ENCODE measurements around the gene FBXW5. TPM values are rescaled to one million over a fixed set of nuclear protein-coding genes. Genes with fewer than 3 reads are reported as not detected.

Gene FBXW5
- total and polyA plus RNA-seq, 2 experiments from 2014 or later: 27.0 to 111 TPM

DNA sequence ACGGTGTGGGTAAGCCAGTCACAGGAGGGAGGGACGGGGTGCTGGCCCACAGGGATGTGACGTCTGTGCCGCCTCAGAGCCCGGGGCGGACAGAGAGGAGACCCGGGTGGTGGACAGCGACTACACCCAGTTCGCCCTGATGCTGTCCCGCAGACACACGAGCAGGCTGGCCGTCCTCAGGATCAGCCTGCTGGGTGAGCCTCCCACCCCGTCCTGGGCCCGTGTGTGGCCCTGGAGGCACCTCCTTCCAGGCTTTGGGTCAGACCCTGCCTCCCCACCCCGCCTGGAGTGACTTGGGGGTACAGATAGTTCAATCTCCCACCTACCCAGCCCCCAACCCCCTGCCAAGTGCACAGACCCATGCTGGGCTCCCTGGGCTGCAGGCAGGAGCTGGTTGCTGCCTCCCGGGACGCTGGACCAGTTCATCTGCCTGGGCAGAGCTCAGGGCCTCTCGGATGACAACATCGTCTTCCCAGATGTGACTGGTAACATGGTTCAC, 9.3 kb upstream of the FBXW5 start:
- Histone ChIP-seq H4K20me1 (replicated peaks; ENCODE audit: insufficient read depth) (no peaks in the 10 kb centered on the region), H3K27me3 (ENCODE audit: insufficient read depth) (no peaks in the 10 kb centered on the region), H3K79me2 (replicated peaks; ENCODE audit: insufficient read depth) (no peaks in the 10 kb centered on the region), H3K4me2 (no peak overlapping the region), H3K4me3 (no peak overlapping the region), H3K27ac (ENCODE audit: low read depth) (no peak overlapping the region), H3K4me1 (ENCODE audit: insufficient read depth) (no peaks in the 10 kb centered on the region; the same call in 1 of the 2 replicates), H3K9me2 (ENCODE audit: insufficient read depth) (0 out of 2 replicates have a peak, but pooled peaks cover 6% of the 10 kb centered on the region), H2AFZ (no peak overlapping the region), H3K36me3 (ENCODE audit: insufficient read depth) (no peaks in the 10 kb centered on the region), H3F3A (replicated peaks; ENCODE audit: low read depth) (no peaks in the 10 kb centered on the region)
- H3K4me3 Mint-ChIP-seq: no peak overlapping the region
- DNase-seq (ENCODE audit: low spot score) (no peak), ATAC-seq (no peak)
- no peaks in the 10 kb centered on the region; the same call in 2 of the 3 replicates for H3K4me1 Mint-ChIP-seq
- H3K27me3 Mint-ChIP-seq (ENCODE audit: insufficient read depth, low read depth, poor library complexity): peaks cover 7% of the 10 kb centered on the region
- H3K27ac Mint-ChIP-seq: no peak overlapping the region
- no peak for TF ChIP-seq ZNF114 (CRISPR knock-in tag; IDR thresholded peaks at IDR 0.05)
- TF ChIP-seq, protein P1, sequence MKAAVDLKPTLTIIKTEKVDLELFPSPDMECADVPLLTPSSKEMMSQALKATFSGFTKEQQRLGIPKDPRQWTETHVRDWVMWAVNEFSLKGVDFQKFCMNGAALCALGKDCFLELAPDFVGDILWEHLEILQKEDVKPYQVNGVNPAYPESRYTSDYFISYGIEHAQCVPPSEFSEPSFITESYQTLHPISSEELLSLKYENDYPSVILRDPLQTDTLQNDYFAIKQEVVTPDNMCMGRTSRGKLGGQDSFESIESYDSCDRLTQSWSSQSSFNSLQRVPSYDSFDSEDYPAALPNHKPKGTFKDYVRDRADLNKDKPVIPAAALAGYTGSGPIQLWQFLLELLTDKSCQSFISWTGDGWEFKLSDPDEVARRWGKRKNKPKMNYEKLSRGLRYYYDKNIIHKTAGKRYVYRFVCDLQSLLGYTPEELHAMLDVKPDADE (IDR thresholded peaks at IDR 0.05): no peak
- TF ChIP-seq, protein P2, sequence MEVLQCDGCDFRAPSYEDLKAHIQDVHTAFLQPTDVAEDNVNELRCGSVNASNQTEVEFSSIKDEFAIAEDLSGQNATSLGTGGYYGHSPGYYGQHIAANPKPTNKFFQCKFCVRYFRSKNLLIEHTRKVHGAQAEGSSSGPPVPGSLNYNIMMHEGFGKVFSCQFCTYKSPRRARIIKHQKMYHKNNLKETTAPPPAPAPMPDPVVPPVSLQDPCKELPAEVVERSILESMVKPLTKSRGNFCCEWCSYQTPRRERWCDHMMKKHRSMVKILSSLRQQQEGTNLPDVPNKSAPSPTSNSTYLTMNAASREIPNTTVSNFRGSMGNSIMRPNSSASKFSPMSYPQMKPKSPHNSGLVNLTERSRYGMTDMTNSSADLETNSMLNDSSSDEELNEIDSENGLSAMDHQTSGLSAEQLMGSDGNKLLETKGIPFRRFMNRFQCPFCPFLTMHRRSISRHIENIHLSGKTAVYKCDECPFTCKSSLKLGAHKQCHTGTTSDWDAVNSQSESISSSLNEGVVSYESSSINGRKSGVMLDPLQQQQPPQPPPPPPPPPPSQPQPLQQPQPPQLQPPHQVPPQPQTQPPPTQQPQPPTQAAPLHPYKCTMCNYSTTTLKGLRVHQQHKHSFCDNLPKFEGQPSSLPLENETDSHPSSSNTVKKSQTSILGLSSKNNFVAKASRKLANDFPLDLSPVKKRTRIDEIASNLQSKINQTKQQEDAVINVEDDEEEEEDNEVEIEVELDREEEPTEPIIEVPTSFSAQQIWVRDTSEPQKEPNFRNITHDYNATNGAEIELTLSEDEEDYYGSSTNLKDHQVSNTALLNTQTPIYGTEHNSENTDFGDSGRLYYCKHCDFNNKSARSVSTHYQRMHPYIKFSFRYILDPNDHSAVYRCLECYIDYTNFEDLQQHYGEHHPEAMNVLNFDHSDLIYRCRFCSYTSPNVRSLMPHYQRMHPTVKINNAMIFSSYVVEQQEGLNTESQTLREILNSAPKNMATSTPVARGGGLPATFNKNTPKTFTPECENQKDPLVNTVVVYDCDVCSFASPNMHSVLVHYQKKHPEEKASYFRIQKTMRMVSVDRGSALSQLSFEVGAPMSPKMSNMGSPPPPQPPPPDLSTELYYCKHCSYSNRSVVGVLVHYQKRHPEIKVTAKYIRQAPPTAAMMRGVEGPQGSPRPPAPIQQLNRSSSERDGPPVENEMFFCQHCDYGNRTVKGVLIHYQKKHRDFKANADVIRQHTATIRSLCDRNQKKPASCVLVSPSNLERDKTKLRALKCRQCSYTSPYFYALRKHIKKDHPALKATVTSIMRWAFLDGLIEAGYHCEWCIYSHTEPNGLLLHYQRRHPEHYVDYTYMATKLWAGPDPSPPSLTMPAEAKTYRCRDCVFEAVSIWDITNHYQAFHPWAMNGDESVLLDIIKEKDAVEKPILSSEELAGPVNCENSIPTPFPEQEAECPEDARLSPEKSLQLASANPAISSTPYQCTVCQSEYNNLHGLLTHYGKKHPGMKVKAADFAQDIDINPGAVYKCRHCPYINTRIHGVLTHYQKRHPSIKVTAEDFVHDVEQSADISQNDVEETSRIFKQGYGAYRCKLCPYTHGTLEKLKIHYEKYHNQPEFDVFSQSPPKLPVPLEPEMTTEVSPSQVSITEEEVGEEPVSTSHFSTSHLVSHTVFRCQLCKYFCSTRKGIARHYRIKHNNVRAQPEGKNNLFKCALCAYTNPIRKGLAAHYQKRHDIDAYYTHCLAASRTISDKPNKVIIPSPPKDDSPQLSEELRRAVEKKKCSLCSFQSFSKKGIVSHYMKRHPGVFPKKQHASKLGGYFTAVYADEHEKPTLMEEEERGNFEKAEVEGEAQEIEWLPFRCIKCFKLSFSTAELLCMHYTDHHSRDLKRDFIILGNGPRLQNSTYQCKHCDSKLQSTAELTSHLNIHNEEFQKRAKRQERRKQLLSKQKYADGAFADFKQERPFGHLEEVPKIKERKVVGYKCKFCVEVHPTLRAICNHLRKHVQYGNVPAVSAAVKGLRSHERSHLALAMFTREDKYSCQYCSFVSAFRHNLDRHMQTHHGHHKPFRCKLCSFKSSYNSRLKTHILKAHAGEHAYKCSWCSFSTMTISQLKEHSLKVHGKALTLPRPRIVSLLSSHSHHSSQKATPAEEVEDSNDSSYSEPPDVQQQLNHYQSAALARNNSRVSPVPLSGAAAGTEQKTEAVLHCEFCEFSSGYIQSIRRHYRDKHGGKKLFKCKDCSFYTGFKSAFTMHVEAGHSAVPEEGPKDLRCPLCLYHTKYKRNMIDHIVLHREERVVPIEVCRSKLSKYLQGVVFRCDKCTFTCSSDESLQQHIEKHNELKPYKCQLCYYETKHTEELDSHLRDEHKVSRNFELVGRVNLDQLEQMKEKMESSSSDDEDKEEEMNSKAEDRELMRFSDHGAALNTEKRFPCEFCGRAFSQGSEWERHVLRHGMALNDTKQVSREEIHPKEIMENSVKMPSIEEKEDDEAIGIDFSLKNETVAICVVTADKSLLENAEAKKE (CRISPR knock-in tag; IDR thresholded peaks at IDR 0.05): no peak
- TF ChIP-seq ZNF331 (CRISPR knock-in tag; IDR thresholded peaks at IDR 0.05; ENCODE audit: low read depth): no peak
- peaks cover 4% of the 10 kb centered on the region; the same call in 2 of the 3 replicates for H3K9me3 Mint-ChIP-seq
- H3K36me3 Mint-ChIP-seq (ENCODE audit: low read depth): no peaks in the 10 kb centered on the region; the same call in 2 of the 3 replicates
